Measurements from ENCODE around the gene EXOC4.

DNA sequence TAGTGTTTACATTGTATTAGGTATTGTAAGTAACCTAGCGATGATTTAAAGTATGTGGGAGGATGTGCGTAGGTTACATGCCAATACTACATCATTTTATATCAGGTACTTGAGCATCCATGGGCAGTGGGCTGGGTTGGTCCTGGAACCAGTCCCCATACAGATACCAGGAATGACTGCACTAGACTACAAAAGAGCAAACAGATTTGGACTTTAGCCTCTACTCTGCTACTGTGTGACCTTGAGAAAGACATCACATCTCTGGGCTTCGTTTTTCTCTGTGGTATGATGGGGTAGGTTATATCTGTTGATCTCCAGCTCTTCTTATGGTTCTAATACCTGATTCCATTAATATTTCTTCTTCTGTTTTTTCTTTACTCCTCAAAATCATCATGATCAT, 461.8 kb downstream of the EXOC4 start:
- no peak for TF ChIP-seq POLR2AphosphoS5 (IDR thresholded peaks at IDR 0.05; ENCODE audit: low read depth, low read length)
- TF ChIP-seq, protein P1, sequence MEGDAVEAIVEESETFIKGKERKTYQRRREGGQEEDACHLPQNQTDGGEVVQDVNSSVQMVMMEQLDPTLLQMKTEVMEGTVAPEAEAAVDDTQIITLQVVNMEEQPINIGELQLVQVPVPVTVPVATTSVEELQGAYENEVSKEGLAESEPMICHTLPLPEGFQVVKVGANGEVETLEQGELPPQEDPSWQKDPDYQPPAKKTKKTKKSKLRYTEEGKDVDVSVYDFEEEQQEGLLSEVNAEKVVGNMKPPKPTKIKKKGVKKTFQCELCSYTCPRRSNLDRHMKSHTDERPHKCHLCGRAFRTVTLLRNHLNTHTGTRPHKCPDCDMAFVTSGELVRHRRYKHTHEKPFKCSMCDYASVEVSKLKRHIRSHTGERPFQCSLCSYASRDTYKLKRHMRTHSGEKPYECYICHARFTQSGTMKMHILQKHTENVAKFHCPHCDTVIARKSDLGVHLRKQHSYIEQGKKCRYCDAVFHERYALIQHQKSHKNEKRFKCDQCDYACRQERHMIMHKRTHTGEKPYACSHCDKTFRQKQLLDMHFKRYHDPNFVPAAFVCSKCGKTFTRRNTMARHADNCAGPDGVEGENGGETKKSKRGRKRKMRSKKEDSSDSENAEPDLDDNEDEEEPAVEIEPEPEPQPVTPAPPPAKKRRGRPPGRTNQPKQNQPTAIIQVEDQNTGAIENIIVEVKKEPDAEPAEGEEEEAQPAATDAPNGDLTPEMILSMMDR (IDR thresholded peaks at IDR 0.05) = no peak
- TF ChIP-seq SIN3A (IDR thresholded peaks at IDR 0.05; ENCODE audit: borderline replicate concordance, insufficient read depth, low read depth, low read length) = no peak

Measured in Panc1 (cell line).